Stimulated activated CD8-positive, alpha-beta memory T cell treated with anti-CD3 and anti-CD28 coated beads, Interleukin-15, amount 100 ng/mL, for 4 hours (primary cell): Measurements from ENCODE around the gene ATP1A3.
A peak's percentile ranks its signal among the peaks of the same experiment; 100 is the strongest.
"Not testable (repeated sequence)": the region's sequence is repeated elsewhere in the genome, so short reads cannot be mapped to it uniquely, and the experiment has no call there.

Source experiments
- DNase-seq, 2 donors: peaks; one replicate each; pipeline ENCODE4 v3.0.0-alpha.2; 2020; ENCODE audit warnings: low read depth in 2 of 2

The ATP1A3 gene

DNA sequence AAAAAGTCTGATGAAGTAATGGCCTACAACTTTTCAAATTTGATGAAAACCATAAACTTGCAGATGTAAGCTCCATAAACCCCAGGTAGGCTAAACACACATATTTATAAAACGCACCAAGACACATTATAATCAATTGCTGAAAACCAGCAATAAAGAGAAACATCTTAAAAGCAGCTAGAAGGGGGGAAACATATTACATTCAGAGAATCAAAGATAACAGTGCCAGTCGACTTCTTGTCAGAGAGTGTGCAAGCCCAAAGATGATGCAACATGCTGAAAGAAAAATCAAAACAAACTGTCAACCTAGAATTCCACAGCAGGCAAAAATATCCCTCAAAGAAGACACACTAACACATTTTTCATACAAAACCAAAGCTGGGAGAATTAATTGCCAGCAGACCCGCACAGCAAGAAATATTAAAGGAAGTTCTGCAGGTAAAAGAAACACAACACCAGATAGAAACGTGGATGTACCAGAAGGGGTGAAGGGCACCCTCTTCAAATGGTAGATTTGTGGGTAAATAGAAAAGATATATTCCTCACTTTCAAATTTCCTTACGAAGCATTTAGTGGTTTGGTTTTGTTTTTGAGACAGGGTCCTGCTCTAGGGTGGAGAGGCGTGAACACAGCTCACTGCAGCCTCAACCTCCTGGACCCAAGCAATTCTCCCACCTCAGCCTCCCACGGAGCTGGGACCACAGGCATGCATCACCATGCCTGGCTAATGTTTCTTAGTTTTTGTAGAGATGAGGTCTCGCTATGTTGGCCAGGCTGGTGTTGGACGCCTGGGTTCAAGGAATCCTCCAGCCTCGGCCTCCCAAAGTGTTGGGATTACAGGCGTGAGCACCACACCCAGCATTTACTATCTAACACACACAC is 16.5 kb upstream of the ATP1A3 start:
- no peak for DNase-seq

DNA sequence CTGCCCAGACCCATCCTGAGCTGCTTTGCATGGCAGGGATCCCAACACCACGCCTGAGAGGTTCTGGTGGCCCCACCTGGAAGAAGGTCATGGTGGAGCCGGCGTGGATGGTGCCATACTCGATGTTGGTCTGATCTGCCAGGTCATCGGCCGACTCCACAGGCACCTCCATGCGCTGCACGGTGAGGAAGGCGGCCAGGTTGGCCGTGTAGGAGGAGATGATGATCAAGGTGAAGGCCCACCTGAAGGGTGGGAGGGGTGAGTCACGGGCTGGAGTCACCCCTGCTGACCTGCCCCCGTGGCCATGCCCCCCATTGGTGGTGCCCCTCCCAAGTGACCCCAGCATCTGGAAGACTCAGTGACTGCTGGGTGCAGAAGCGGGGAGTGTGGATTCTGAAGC is 12.5 kb upstream of the ATP1A3 start:
- DNase-seq, result no peak

DNA sequence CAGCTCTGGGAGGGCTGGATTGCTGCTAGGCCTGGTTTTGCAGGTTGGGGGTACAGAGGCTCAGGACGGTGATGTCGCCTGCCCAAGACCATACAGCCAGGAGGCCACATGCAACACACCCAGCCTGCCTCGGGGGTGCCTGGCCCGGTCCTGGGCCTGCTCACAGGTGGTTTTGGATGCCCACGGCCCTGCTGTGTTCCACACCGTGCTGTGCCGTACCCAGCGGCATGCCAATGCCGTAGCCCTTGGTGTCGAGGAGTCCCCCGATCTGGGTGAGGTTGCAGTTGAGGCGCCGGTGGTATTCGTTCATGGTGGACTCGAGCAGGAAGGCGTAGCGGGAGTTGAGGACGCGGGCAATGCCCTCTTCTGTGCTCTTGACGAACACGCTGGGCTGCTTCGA is 11.5 kb upstream of the ATP1A3 start:
- DNase-seq, result no peak

DNA sequence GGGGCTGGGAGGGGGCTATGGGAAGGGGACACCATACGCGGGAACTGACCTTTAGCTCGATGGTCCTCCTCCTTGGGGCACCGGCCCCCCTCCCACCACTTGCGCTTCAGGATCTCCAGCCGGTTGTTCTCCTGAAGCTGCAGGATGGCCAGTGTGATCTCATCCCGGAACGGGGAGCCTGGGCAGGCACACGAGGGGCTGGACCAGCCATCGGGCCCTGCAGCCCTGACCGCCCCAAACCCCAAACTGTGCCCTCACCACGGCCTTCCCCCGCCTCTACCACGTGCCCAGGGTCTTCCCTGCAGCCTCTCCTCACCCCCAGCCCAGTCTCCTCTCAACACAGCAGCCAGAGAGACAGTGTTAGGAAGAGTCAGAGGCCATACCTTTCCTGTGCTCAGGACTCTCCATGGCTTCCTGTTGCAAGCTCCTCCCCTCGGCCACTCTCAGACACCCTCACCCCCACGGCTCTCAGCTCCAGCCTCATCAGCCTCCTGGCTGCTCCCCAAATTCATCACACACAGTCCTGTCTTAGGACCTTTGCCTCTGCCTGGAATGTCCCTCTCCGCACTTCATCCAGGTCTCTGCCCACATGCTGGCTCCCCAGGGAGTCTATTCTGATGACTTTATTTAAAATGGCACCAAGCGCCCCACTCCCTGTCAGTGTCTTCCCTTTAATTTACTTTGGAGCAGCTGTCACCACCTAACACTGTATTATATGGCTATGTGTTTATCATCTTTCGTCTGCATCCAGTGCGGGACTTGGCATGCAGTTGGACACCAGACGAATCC is 9.7 kb upstream of the ATP1A3 start:
- DNase-seq, result no peak

DNA sequence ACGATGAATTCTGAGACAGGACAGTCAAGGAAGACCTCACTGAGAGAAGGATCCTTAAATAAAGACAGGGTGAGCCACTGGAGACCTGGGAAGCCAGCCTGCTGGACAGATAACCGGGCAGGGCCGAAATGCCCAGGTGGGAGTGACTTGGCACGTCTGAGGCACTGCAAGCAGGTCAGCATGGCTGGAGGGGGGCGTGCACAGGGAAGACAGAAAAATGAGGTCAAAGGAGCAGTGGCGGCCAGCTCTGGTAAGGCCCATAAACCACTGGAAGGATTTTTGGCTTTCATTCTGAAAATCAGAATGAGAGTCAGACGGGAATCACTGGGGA is 5.8 kb upstream of the ATP1A3 start:
- DNase-seq, result no peak

DNA sequence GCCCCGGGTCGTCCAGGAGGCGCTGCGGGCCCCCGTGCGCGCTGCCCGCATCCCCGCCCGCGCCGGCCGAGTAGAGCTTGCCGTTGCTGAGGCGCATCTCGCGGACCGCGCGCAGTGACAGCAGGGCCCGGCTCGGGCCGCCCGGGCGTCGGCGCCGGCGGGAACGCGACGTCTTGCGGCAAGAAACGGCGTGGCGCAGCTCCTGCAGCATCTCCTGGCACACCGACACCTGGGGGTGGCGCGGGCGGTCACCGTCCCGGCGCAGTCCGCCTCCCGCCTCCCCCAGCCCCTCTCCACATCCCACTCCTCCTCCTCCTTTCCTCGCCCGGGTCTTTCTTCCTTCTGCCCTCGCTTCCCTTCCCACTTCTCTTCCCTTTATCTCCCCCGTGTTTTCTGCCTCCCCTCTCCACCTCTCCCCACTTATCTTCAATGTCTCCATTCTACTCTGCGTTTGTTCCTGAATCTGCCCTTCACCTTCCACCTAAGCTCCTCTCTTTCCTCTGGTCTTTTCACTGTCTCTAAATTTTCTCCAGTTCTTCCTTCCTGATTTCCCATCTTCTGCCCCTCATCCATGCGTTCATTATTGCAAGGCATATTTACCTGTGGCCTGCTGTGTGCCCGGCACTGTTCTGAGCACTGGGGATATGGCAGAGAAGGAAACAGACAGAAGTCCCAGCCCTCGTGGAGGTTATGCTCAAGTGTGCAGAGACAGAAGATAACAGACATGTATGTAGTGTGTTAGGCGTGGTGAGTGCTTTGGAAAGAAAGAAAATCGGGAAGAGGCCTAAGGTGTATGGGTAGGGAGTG is 5.2 kb upstream of the ATP1A3 start:
- no peak for DNase-seq

DNA sequence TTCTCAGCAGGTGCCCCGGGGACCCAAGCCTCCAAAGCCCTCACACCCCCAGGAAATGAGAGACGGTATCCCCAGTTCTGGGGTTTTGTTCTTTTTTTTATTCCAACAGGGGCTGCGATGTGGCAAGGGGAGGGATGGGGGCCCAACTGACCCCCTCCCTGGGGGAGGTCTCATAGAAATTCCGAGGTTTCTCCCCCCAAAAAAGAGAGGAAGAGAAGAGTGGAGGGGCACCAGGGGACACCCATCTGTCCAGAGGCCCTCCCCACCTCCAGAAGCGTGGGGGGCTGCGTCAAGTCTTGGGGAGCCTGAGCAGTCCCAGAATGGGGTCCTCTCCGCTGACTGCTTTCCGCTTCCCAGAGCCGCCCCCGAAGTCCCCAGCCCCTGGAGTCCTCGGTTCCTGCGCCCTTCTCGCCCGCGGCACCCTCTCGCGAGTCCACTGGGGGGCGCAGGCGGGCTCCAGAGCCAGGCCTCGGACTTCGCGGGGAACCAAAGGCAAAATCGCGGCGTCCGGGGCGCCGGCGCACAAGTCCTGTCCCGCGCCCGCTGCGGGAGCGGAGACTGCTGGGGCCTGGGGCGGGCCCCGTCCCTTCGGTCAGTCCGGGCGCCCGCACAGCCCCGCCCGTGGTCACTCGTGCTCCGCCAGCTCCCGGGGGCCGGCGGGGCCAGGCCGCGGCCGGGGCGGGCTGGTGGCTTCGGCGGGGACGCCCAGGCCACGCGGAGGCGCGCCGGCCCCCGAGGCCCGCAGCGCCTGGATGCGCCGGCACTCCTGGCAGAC is 4.4 kb upstream of the ATP1A3 start:
- DNase-seq, result no peak

DNA sequence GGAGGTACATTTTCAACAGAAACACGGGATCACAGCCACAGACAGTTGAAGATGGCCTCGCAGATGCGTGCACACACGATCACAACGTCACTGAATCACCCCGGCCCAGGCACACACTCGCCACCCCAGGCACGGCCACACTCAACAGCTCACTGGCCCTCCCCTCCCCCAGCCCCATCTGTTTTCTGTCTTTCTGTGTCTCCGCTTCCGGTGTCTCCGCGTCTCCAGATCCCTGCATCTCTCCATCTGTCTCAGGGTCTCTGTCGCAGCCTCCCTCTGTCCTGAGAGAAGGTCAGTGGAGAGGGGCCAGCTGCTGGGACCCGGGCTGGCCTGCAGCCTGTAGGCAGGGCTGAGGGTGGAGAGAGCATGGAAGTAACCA is 3.8 kb upstream of the ATP1A3 start:
- DNase-seq, result no peak

DNA sequence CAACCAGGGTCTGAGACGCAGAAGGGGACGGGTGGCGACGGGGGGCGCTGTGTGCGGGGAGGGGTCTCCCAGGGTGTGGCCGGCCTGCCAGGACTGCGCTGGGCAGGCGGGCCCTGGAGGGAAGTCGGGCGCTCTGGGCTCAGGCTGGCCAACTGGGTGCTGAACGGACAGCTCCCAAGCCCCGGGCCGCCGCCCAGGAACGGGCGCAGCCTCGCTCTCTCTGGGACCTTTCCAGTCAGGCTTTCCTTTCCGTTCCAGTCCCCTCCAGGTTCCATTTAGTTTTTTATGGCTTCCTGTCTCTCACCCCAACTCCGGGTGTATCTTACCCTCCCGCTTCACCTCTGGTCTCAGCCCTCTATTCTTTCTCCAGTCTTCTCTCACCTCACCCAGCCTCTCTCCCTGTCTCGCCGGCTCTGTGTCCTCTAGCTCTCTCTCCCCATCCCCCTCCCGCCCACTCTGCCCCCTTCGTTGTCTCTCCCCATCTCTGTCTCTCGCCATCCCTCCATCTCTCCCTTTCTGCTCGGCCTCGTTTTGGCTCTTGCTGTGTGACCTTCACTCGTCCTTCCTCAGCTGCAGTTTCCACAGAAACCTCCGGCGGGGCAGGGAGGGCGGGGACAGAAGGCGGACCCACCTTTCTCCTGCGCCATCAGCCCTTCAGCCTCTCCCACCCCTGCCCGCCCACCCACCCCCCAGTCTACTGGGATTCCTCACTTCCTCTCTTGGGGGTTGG is 3.3 kb upstream of the ATP1A3 start:
- DNase-seq, result no peak

DNA sequence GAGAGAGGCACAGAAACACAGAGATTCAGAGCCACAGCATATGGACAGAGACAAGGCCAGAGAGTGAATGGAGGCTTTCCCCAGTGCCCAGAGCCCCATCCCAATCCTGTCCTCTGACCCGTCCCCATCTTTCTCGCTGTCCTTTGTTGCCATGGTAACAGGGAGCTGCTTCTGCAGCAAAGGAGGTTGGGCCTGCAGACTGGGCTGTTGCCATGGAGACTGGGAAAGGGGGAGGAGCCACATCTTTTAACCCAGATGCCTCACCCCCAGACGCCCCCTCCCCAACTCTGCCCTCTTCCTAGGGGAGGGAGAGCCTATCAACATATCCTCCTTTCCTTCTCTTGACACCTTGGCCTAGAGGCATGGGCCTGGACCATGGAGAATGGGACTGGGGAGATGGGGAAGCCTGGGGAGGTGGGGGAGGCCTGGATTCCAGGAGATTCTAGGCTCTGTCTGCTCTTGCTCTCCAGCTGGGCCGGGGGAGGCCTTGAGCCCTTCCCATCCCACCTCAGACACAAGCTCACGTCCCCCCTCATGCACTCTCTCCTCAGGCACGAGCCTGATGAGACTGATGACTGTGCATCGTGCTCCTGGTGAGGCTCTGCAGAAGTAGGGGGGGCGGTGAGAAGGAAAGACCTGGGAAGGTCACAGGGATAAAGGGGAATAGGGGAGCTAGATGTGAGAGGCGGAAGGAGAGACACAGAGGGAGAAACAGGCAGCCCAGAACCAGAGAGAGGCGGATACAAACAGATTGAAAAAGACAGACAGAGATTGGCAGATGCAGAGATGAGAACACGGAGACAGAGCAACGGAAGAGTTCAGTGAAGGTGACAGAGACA is 2.1 kb upstream of the ATP1A3 start:
- DNase-seq, result no peak

DNA sequence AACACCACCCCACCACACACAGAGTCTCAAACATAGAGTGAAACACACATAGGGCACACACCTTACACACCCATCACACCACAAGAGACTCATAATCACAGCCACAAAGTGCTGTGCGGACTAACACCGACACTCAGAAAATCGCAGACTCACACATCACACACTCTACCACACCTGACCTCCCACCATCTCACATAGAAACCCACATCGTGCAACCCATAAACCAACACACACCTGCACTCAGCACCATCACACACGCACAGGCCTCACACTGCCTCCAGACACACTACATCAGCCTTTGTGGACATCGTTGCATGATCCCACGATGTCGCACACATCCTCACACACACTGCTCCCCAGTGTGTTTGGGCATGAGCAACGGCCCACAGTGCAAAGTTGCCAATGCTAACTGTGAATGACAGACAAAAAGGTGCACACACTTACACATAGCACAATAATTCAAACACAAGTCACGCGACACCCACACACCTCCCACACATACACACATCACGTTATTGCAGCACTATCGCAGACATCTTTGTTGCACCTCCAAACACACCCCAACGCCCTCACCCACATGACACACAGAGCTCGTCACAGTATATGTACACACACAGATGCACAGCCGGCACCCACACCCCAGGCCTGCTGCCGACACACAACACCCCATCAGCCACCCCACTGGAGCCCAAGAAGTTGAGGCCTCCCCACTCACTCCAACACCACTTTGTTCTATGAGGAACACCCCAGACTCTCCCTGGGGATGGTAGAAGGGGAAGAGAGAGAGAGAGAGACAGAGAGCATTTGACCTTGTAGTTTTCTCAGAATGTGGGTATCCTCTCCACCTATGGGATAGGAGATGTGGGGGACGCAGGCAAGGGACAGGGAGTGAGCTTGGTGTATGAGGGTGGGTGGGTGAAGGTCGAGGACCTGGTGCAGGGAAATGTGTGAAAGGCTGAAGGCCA is 1.2 kb upstream of the ATP1A3 start:
- DNase-seq, result no peak

DNA sequence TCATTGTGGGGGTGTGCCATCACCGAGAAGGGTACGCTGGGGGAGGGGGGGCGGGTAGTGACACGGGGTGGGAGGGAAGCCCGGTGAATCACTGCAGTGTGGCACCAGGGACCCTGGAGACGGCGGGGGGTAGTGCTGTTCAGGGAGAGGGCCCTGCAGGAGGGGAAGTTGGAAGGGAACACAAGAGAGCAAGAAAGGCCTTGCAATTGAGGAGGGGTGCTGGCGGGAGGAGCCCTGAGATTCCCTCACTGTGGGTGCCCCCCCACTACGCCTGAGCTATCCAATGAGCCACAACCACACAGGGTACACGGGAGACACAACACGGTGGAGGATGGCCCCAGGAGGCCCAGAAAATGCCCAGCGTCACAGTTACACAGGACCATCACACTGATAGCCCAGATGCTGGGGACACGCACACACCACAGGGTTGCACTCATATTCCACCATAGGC is 516 bp upstream of the ATP1A3 start:
- peak in 1 of 2 donors; percentile 14 for DNase-seq

DNA sequence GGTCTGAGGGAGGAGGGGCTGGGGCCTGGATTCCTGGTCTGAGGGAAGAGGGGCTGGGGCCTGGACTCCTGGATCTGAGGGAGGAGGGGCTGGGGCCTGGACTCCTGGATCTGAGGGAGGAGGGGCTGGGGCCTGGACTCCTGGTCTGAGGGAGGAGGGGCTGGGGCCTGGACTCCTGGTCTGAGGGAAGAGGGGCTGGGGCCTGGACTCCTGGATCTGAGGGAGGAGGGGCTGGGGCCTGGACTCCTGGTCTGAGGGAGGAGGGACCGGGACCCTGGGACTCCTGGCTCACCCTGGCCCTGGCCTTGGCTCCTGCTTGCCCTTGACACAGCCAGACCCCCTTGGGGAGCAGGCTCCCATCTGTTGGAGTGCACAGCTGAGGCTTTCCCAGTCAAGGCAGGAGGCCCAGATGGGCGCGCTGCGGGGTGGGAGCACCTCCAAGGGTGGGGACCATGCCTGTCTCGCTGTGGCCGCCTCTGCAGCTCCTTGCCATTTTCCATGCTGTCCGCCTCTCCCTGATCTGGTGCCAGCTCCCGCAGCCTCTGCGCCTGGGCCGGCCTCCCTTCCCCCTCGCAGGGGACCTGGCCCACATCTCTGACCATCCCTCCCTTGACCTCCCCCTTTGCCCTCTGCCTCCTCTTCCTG is 2.0 kb downstream of the ATP1A3 start:
- not testable (repeated sequence) for DNase-seq

DNA sequence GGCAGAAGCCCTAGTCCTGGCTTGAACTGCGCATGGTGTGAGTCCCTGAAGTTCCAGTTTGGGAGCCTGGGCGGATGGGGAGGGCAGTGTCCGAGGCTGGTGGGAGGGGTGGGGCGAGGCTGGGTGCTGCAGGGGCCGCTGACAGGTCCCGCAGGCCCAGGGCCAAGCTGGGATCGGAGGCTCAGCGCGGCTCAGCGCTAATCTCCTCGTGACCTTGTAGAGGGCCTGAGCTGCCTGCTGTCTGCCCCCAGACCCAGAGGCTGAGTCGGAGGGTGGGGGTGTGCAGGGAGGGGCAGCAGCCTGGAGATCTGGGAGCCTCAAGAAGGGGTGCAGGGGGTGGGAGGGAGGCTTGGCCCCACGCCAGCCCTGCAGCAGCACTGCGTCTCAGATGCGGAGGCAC is 3.0 kb downstream of the ATP1A3 start:
- DNase-seq, result no peak

DNA sequence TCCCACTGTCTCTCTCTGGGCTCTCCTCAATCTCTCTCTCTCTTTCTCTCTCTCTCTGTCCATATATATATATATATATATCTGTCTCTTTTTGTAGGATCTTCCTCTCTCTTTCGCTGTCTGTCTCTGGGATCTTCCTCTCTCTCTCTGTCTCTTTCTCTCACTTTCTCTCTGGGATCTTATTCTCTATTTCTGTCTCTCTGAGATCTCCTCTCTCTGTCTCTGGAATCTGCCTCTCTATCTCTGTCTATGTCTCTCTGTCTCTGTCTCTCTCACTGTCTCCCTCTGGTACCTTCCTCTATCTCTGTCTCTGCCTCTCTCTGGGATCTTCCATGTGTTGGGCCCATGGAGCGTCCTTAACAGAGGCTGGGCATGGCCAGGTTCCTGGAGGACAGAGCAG is 3.4 kb downstream of the ATP1A3 start:
- DNase-seq, result no peak

DNA sequence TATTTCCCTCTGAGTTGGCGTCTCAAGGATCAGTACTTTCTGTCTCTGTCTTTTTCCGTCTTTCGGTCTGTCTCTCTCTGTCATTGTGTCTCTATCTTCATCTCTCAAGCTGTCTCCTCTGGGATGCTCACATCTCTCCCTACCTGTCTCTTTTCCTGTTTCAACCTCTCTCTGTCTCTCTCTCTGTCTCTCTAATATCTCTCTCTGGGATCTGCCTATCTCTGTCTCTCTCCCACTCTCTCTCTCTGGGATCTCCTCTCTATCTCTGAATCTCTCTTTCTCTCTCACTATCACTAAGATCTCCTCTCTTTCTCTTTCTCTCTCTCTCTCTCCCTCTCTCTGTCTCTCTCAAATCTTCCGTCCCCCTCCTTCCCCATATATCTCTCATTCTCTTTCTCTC is 4.0 kb downstream of the ATP1A3 start:
- no peak for DNase-seq

DNA sequence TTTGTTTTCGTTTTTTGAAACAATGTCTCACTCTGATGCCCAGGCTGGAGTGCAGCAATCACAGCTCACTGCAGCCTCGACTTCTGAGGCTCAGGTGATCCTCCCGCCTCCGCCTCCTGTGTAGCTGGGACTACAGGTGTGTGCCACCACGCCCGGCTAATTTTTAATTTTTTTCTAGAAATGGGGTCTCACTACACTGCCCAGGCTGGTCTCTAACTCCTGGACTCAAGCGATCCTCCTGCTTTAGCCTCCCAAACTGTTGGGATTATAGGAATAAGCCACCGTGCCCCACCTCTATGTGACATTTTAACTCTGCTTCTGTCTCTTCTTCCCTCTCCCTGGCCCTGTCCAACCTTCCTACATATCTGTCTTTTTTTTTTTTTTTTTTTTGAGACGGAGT is 5.1 kb downstream of the ATP1A3 start:
- no peak for DNase-seq

DNA sequence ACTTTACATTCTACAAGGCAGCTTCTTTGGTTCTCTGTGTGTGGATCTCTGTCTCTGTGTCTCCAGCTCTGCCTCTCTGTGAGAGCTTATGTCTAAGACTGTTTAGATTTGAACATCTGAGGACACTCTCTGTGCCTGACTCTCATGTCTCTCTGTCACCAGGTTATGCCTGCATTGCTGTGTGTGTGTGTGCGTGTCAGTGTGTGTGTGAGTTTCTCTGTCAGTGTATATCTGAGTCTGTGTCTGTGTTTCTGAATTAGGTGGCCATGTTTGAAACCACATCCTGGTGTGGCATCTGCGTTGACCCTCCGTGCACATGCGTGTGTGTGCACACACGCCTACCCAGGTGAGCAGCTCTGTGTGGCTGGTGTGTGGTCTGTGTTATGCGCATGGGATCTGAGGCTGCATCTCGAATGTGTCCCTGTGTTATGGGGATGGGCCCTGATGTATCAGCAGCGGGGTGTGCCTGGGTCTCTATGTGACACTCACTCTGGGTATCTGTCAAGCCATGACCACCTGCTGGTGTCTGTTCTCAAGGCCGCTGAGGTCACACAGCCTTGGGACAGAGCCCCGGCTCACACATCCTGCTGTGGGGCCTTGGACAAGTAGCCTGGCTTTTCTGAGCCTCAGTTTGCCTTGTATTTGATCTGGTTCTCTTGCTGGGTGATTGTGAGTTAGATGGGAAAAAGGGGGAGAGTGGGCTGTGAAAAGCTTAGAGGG is 6.7 kb downstream of the ATP1A3 start:
- DNase-seq, result no peak
